A172 (cell line): ENCODE results near the gene RNF141. TPM values are rescaled to one million over a fixed set of nuclear protein-coding genes. Genes with fewer than 3 reads are reported as not detected.
A peak's percentile ranks its signal among the peaks of the same experiment; 100 is the strongest.

ENCODE experiments used
- DNase-seq: peaks from one replicate; pipeline ENCODE4 v3.0.0-alpha.2; 2015; ENCODE audit warnings: low spot score
- total RNA-seq: library from RNA; depleted of rRNA; stranded (reverse); fragments of >200 nt; shearing (Covaris generic); gene quantifications from 2 replicates; pipeline ENCODE4 v1.2.3, GENCODE V29; 2014; rRNA removed

RNF141 gene, protein sequence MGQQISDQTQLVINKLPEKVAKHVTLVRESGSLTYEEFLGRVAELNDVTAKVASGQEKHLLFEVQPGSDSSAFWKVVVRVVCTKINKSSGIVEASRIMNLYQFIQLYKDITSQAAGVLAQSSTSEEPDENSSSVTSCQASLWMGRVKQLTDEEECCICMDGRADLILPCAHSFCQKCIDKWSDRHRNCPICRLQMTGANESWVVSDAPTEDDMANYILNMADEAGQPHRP
- 23.6 and 28.1 TPM in 2 replicates for total RNA-seq

DNA sequence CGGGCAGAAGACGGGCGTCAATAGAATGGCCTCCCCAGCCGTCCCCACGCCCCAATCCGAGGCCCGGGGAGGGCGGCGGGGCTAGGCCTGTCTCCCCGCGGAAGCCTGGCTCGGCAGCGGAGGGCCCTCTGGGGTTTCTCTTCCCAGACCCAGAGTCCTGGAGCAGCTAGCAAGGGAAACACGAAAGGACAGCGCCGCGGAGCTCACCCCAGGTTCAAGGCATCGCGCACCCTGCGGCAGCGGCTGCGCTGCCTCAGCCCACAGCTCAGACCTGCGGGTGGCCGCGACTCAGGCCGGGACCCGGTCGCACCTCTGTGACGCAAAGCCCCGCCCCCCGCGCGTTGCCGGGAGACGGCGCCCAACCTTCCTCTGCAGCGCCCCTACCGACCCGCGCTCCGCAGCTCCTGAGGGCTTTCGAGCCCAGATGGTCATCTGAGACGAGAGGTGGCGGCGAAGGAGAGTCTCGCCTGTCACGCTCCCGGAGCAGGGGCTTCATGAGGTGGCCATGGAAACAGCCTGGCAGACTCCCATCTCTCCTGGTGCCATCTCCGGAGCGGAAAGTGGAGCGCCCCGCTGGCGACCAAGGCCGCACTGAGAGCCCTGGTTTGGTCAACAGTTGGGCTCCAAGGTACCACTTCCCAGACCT, at the start of gene RNF141:
TSS of gene RNF141 (minus strand) at position 273 of the 646 bp plus-strand sequence. CDS start 7,029 bp downstream, outside the sequence.
- DNase-seq = peak; percentile 83

DNA sequence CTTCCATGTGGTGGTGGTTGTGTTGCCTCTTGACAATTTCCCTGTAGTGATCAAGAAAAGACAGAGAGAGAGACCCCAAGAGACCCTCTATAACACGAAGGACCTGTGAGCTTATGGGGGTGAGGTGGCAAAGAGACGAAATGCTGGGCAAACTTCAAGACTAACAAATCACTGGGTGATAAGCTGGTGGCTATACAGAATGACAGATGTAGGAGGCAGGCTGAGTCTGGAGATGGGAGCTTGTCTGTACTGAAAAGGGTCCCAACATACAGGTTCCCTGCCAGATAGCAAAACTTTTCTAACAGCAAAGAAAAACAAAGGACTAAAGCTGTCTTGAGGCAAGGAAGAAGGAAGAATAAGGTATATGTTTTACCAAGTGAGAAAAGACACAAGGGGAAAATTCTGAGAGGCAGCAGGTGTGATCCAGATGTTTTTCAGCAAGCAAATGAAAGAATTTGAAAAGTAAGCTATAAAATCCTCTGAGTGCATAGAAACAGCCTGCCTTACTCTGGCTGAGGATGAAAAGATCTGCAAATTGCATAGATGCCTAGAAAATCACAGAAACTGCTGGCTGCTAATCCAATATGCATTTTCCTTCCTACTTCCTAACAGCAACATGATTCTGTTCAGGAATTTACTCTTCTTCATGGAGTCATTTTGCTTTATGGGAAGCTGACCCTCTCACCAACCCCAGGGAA, 49.4 kb upstream of the RNF141 start:
- DNase-seq = no peak

DNA sequence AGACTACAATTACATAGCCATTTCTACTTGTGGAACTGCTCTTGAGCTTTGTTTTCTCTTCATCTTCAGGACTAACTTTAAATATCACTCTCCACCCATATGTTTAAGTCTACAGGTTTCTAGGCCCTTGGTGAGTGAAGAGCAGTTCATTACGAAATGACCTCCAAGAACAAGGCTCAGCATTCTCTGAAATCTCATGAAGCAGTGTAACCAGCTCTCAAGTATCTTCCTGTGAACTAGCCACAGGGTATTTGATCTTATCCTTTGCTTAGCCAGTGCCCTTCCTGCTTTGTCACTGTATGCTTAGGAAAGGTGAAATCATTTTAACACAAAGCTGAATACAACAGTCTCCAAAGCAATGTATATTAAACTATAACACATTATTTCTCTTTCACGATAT, 47.9 kb upstream of the RNF141 start:
- no peak for DNase-seq

DNA sequence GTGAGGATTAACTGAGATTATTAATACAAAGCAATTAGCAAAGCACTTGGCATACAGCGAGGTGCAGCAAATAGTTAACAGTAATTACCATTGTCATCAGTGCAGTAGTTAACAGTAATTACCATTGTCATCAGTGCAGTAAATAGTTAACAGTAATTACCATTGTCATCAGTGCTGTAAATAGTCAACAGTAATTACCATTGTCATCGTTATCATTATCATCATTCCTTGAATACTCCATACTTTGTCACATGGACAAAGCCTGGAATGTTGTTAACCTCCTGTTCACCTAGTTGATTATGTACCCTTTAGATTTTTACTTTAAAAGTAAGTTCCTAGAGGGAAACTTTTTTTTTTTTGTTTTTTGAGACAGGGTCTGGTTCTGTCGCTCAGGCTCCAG, 47.0 kb upstream of the RNF141 start:
- no peak for DNase-seq

DNA sequence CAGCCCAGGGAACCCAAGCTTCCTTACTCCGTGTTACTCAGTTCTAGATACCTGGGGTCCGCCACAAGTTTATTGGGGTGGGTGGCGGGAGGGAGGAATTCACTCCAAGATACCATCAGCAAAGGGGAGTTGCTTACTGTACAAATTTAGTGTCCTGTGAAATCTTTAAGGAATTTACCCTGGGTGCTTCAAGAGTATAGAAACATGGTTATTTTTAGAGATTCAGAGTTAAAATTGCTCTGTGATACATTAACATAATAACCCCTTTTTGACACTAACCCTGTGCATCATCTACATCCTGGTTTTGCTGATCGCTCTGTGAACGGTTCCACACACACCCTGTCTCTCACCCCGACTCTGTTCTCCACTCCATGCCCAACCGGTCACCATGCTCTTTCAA, 46.4 kb upstream of the RNF141 start:
- DNase-seq = no peak

DNA sequence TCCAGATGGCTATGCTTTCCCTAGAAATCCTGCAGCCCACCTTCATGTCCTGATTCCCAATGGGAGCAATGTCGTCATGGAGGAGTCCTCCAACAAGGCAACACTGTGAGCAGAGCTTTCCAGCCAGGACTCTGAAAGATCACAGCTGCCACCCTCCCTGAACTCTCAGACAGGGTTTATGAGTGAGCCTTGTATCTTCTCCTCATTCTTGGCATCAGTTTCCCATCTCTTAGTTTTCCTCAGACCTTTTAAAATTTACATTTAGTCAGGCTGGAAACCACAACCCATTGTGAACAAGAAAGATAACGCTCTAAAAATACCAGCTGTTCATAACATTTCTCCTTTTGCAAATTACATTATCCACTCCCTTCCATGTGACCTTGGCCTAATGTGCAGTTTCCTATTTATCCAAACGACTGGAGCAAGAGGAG, 43.1 kb upstream of the RNF141 start:
- no peak for DNase-seq

DNA sequence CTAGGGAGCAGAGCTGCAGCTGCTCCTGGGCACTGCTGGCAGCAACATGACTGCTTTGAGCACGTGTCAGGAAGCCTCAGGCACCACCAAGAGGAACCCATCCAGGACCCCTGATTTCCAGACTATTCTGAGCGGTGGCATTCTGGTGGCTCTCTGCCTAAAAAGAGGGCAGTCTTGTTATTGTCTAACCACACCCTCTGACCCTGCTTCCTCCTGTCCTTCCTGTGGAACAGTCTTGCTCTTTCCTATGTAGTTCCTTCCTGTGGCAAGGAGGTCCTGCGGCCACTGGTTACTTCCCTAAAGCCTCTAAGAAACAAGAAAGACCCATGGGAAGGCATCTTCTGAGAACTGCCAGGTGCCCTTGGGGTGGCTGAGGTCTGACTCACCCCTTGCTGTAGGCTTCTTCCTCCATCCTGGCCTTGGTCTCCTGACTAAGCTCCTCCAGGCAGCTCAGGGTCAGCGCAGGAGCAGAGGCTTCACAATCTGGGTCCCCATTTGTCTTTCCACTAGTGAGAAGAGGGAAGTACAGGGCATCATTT, 40.6 kb upstream of the RNF141 start:
- DNase-seq = no peak

DNA sequence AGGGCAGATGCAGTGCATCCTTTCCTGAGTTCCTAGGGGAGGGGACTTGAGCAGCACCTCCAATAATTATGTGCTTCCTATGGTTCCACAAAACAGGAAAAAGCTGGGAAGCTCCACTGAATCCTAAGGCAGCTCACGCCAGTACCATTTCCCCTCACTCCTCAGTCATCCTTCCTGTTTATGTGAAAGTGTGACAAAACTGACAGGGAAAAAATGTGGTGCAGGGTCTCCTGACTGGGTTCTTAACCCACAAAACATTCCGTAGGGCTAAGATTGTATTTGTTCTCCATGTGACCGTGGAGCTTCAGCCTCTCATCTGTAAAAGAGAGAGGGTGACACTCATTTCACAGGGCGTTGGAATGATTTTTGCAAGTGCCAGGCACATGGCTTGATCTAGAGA, 39.6 kb upstream of the RNF141 start:
- DNase-seq = no peak

DNA sequence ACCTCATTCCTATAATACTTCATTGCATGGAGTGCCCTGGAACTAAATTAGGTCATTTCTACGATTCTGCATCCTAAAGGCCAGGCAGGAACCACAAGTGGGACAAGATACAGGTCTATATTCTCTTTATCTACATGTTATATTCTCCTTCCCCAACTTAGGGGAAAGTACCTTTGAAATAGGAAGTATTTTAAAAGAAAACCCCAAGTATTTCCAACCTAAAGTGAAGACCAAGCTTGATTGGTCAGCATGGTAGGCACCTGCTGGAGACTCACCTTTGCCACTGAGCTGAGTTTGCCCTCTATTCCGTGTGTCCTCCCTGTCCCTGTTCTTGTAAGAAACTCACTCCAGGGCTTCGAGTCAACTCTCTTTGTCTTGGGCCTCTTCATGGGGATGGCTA, 38.7 kb upstream of the RNF141 start:
- no peak for DNase-seq

DNA sequence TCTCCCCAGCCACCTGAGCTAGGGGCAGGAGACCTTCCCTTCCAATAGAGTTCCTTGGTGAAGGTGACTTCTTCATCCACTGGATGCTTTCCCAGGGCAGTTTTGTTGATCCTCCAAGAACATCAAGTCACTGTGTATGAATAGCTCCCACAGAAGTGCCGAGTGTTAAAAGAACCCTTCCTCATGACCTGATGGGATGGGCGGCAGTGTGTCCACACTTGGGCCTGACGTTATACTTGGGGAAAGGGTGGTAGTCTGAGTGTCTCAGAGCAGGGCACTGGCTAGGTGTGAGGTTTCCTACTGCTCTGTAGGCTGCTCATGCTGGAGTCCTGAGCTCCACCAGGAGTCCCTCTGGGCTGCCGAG, 35.0 kb upstream of the RNF141 start:
- DNase-seq = no peak

DNA sequence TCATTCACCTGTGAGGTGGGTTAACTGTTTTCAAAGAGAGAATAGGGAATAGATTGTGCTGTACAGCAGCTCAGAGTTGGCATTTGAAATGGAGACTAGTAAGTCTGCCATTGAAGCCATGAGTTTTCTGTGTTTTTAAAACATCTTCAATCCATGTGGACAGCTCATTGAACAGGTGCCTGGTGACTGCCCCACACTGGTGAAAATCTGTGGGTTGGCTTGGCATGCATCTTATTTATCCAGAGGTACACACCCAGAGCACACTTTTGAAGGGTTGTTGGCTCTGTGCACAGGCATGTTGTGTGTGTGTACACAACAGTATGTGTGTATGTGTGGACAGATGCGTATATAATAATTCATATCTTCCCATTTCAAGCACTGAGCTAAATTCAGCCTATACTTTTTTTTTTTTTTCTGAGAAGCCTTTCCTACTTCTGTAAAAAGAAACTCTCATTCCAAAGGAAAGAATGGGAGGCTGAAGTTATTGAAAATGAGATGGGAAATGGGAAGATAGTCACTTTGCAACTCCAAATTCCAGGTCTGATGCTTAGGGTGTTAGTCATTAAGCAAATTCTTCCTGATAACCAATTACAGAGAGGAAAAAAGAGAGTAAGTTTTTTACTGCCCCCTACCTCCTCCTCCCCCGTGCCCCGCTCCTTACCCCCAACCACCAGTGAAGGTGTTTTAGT, 34.5 kb upstream of the RNF141 start:
- DNase-seq = no peak

DNA sequence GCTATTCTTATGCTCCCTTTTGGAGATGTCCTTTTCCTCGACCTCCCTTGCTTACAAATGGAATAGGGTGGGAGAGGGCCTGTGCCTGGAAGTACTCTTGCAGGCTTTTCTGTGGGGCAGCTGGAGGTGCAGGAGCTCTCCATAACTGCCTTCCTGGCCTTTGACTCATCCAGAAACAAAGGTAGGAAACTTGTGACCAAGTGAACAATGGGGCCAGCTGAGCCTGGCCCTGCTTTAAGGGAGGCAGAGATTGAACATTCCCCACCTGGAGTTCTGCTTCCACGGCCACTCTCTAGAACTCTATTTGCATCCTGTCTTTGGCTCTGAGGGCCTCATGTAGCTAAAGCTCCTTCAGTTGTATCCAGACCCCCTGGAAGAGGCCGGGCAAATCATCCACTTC, 32.6 kb upstream of the RNF141 start:
- DNase-seq = no peak

DNA sequence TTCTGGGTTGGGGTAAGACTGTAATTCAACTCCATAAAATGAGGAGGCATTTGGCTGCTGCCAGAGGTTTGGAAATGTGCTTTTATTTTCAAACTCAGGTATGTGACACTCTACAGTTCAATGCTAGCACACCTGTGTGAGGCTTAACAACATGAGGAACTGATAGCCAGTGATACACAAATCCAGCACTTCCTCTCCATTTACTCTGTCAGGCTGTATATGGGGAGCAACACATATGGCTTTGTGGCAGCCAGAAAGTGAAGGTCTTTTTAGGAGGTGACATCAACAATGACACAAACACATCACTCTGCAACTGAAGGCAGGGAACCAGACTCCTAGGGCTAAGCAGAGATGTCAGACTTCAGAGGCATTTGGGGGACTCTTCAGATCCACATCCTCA, 32.0 kb upstream of the RNF141 start:
- no peak for DNase-seq

DNA sequence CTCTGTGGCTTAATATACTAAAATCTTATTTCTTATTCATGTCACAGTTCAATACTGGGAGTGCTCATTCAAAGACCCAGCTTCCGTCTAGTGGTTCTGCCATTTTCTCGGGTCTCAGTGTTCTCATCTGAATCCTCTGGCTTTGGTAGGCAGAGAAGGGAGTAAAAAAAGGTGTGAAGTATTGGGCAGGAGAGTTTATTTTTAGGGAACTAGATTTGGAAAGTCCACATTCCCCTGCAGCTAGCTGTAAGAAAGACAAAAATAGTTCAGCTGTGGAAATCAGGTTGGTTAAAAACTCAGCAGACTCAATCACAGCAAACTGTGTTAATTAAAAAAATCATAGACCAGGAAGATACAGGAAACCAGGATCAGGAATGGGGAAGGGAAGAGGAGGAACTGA, 31.5 kb upstream of the RNF141 start:
- no peak for DNase-seq

DNA sequence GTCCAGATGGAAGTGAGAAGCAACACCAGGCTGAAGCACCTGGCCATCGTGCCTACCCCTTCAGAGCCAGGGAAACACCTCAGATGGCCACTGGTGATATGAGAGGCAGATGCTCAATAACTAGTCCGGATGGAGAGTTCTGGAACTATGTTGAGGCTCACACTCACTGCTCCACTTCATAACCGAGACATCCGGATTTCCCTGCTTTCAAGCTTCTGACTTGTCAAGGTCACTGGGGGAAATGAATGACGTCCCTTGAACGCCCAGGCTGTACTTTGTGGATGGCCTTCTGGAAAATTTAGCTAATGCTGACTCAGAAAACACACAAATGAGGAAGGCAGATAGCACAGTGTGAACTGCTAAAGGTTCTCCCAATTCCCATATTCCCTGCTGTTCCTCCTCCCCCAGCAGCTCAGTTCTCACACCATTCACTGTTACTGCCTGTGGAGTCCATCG, 27.5 kb upstream of the RNF141 start, which contains the start of gene LYVE1:
TSS of gene LYVE1 (minus strand) at position 180 of the 456 bp plus-strand sequence. CDS start at position 47, 133 bp downstream.
- DNase-seq = no peak

DNA sequence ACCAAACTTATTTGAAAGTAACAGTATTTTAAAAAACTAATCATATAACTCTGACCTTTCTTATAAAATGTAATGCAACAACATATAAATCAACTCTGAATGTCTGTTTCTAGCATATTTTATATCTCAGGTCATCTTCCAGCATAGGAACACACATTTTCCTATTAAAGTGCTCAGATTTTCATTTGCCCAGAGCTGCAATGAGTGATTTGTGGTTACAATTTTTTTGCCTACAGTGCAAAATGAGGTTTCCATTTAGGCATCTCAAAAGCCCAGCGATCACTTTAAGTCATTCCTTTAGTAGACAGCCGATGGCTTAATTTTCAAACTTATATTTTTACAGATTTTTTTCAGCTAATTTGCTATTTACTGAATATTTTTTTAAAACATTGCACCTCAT, 26.5 kb upstream of the RNF141 start:
- DNase-seq = no peak

DNA sequence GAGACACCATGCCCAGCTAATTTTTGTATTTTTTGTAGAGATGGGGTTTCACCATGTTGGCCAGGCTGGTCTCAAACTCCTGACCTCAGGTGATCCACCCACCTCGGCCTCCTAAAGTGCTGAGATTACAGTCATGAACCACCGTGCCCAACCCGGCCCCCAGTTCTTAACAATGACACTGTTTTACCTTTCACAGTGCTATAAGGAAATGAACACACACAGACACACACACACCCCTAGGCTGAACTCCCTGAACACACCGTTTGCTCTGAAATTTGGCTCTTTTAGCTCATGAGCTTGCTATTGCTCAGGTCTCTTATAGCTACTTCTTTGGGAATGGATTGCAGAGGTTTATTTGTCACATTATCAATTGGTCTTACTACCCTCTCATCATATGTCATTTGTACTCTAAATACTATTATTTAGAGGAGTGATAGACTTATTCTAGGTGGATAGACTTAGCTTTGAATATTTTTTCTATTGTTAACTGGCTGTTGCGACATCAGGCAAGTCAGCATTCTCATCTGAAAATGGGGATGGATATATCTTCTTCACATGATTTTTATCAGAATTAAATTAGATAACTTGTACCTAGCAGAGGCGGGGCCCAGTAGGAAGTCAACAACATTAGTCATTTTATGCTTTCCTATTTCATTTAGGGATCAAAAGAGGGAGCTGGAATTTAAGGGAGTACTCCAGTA, 25.4 kb upstream of the RNF141 start:
- no peak for DNase-seq

DNA sequence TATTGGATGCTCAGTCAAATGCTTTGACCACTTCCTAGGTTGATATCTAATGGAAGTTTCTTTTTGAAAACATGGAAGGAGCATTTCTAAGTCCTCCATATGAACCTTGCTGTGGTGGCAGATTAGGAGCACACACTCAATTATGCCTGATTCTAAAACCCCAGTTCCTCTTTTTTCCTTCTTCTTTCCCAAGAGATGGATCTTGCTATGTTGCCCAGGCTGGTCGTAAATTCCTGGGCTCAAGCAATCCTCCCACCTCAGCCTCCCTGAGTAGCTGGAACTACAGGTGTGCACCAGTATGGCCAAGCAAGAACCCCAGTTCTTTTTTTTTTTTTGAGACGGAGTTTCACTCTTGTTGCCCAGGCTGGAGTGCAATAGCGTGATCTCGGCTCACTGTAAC, 24.5 kb upstream of the RNF141 start:
- DNase-seq = no peak

DNA sequence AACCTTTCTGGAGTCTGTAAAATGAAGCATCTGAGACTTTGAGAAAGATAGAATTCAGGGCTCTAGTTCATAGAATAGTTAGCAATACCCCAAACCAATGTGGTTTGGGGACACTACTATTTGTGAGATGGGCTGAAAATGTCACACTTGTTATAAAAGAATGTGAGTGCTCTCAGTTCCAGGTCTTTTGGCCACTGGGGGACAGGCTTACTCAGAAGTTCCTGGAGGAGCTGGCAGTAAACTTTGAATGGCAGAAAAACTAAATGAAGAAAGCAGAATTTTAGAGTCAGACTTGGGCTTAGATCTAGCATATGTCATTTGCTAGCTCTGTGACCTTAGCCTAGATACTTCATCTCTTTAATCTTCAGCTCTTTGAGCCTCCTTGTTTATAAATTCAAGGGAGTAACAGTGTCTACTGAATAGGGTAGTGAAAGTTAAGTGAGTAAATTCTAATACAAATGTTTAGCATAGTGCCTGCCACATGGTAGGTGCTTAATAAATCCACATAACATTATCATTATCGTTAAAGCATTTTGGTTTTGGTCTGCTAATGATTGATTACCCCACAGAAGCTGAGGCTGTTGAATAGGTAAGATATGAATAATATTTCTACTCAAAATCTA, 23.8 kb upstream of the RNF141 start:
- DNase-seq = no peak

DNA sequence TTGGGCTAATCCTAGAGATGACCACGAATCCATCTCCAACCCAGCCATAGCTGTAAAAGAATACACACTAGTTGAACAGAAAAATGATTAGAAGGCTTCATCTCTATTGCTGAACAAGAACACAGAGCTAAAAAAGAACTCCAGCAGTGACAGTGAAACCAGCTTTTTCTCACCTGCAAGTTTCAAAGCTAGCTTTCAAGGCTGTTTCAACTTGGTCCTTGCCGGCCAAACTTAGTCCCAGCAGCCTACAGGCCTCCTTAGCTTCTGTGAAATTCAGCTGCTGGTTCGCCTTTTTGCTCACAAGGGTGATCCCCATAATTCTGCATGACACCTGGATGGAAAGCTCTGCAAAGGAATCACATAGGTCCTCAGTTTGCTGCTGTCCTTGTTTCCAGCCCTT, 23.0 kb upstream of the RNF141 start:
- no peak for DNase-seq

DNA sequence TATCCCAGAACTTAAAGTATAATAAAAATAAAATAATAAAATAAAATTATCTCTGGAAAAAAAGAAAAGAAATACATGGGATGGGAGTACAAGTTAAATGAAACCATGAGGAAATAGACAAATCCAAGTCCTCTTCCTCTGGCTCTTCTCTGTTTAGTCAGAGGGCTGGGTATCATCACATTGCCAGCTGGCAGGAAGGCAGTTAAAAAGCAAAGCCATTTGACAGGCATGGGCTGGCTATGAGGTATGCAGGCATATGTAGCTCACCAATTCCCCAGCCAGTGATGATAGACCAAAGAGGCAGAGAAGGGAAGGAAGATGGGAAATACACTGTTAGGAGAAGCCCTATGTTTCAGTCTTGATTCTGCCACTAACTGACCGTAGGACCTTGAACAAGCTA, 21.0 kb upstream of the RNF141 start:
- no peak for DNase-seq
